ENCODE results near the gene ZMAT3.

- TF ChIP-seq GATA3 (IDR thresholded peaks at IDR 0.05; ENCODE audit: low read depth, low read length) = no peak
- no peak for TF ChIP-seq GATA2 (IDR thresholded peaks at IDR 0.05; ENCODE audit: low read depth, low read length)
Observed at GRCh38 chr3:179083977-179084376, 12.4 kb upstream of the ZMAT3 start.

Data from SH-SY5Y (cell line).